T-helper 17 cell (primary cell): ENCODE results near the gene NTN4. TPM values are rescaled to one million over a fixed set of nuclear protein-coding genes. Genes with fewer than 3 reads are reported as not detected.
"Not testable (repeated sequence)": the region's sequence is repeated elsewhere in the genome, so short reads cannot be mapped to it uniquely, and the experiment has no call there.

ENCODE experiments used
- ATAC-seq: fragments of 150-1000 bp; cut with Tn5 transposase; 2 replicates; pipeline ENCODE4 v1.10.0; 2021; ENCODE audit warnings: mild to moderate bottlenecking, moderate library complexity
- DNase-seq, 3 donors: peaks; one replicate each; pipeline versions ENCODE4 v3.0.0 to v3.0.0-alpha.2; 2020 to 2021
- H3K9me3 ChIP-seq: one replicate; pipeline ENCODE4 v1.7.0; 2013; ENCODE audit warnings: low read length, mild to moderate bottlenecking; ENCODE audit not compliant: control insufficient read depth, poor library complexity, severe bottlenecking
- H3K27ac Mint-ChIP-seq: one replicate; pipeline ENCODE4 v1.8.0; 2022; ENCODE audit warnings: mild to moderate bottlenecking, moderate library complexity, mixed read lengths
- H3K27me3 Mint-ChIP-seq: one replicate; pipeline ENCODE4 v1.8.0; 2022; ENCODE audit warnings: mixed read lengths
- H3K36me3 Mint-ChIP-seq: one replicate; pipeline ENCODE4 v1.8.0; 2022; ENCODE audit warnings: low read depth, mixed read lengths
- H3K4me1 Mint-ChIP-seq: one replicate; pipeline ENCODE4 v1.8.0; 2022; ENCODE audit warnings: mild to moderate bottlenecking, mixed read lengths
- H3K4me3 Mint-ChIP-seq: one replicate; pipeline ENCODE4 v1.8.0; 2022; ENCODE audit warnings: mild to moderate bottlenecking, moderate library complexity, mixed read lengths
- total RNA-seq, 4 donors: library from RNA in 2 of 4; stranded (reverse) in 2 of 4; gene quantifications; one replicate each; pipeline ENCODE4 v1.2.3 and lab custom pipeline; 2022 to 2026

The NTN4 gene
- total RNA-seq, 2 donors from 2014 or later = 4.8 to 7.6 TPM

DNA sequence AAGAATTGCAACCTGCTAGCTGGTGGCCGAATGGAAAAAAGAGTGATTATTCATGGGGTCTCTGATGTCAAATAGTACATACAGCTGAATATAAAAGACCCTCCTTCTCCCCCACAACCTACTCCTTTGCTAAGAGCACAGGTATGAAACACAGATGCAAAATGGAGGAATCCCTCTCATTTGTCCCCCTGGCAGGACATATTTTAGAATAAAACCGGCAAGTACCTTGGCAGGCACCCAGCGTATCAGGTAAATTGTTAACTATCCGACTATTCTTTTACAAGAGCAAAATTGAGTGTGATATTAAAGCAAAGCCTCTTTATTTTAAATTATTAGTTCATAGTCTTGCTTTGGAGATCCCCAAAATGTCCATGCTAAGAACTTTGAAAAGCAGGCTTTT is 165.6 kb downstream of the NTN4 start:
- Mint-ChIP-seq H3K4me3 (no peak overlapping the region), H3K4me1 (peaks cover 3% of the 10 kb centered on the region), H3K27ac (no peak overlapping the region), H3K27me3 (peaks cover 4% of the 10 kb centered on the region), H3K36me3 (no peaks in the 10 kb centered on the region)
- no peak for DNase-seq
- ATAC-seq = no peak
- no peaks in the 10 kb centered on the region for H3K9me3 ChIP-seq

DNA sequence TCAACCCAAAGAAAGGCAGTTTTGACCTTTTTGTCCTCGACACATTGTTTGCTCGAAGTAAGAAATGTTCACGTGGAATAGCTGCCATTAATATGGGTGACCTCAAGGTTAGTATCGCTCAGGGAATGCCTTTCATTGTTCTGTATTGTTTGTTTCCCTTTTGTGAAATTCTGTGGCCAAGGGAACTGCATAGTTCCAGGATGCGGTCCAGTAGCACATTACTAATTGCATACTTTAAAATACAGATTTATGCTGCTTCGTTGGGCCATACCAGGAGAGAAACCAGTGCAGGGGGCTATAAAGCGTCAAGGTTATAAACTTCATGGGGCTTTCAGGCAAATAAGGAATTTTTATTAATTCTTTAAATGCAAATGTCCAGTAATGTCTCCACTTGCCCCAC is 166.0 kb downstream of the NTN4 start:
- Mint-ChIP-seq H3K4me3 (no peak overlapping the region), H3K4me1 (peaks cover 3% of the 10 kb centered on the region), H3K27me3 (peaks cover 4% of the 10 kb centered on the region), H3K27ac (no peak overlapping the region), H3K36me3 (no peaks in the 10 kb centered on the region)
- H3K9me3 ChIP-seq = no peaks in the 10 kb centered on the region
- ATAC-seq = no peak
- DNase-seq = no peak

GRCh38 chr12:95623554-95624170 is 166.9 kb downstream of the NTN4 start:
- peak; percentile 69 for ATAC-seq
- Mint-ChIP-seq H3K27me3 (peaks cover 4% of the 10 kb centered on the region), H3K36me3 (no peaks in the 10 kb centered on the region), H3K27ac (no peak overlapping the region), H3K4me1 (peaks cover 3% of the 10 kb centered on the region), H3K4me3 (no peak overlapping the region)
- DNase-seq = peak; percentile 16 to 25 (median 19)
- no peaks in the 10 kb centered on the region for H3K9me3 ChIP-seq

DNA sequence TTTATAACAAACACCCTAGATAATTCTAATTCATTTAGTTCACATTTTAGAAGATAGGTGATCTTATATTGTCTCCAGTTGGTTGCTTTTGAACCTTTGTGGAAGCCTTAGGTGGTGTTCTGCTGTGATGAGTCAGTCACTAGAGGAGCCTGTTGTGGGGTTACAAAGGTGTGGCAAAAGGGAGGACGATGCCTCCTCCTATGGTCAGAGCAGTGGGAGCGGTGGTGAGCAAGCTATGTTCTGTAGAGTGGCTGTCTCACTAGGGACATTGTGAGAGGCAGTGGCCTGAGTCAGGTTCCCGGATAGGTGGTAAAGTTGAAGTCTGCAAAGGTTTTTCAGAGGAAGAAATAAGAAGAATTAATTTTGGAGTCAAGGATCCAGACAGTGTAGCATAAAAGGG is 167.7 kb downstream of the NTN4 start:
- ATAC-seq (no peak), DNase-seq (no peak)
- H3K27ac Mint-ChIP-seq = no peak overlapping the region
- H3K9me3 ChIP-seq = no peaks in the 10 kb centered on the region
- peaks cover 3% of the 10 kb centered on the region for H3K4me1 Mint-ChIP-seq
- H3K4me3 Mint-ChIP-seq = no peak overlapping the region
- H3K27me3 Mint-ChIP-seq = peaks cover 4% of the 10 kb centered on the region
- no peaks in the 10 kb centered on the region for H3K36me3 Mint-ChIP-seq

DNA sequence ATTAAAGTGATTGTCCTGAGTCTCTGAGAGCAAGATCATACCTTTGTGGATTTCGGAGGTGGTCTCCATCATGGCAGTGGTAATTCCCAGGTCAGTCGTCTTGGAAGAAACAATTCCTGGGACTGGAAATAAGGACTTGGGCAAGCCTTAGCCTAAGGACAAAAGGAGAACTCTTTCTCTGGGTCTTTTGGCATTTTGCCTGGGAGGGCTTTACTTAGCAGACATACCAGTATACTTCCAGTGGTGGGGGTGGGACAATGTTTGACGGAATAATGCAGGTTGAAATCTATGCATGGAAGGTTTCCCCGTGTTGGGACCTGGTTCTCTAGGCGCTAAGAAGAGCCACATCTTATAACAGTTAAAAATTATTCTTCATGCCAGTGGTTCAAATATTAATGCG is 168.8 kb downstream of the NTN4 start:
- peaks cover 3% of the 10 kb centered on the region for H3K4me1 Mint-ChIP-seq
- no peak for ATAC-seq
- no peak overlapping the region for H3K27ac Mint-ChIP-seq
- no peaks in the 10 kb centered on the region for H3K36me3 Mint-ChIP-seq
- H3K27me3 Mint-ChIP-seq = peaks cover 4% of the 10 kb centered on the region
- no peak overlapping the region for H3K4me3 Mint-ChIP-seq
- no peak for DNase-seq
- H3K9me3 ChIP-seq = no peaks in the 10 kb centered on the region

- H3K9me3 ChIP-seq = no peaks in the 10 kb centered on the region
- Mint-ChIP-seq H3K27me3 (peaks cover 4% of the 10 kb centered on the region), H3K4me3 (no peak overlapping the region), H3K27ac (no peak overlapping the region), H3K4me1 (peaks cover 3% of the 10 kb centered on the region), H3K36me3 (no peaks in the 10 kb centered on the region)
- ATAC-seq = no peak
- no peak for DNase-seq
Observed at GRCh38 chr12:95620171-95620570, 170.4 kb downstream of the NTN4 start.

- DNase-seq, H3K4me3 Mint-ChIP-seq, ATAC-seq, H3K27ac Mint-ChIP-seq, H3K4me1 Mint-ChIP-seq, H3K36me3 Mint-ChIP-seq, H3K9me3 ChIP-seq, H3K27me3 Mint-ChIP-seq: not testable (repeated sequence)
Observed at GRCh38 chr12:95616470-95616869, 174.1 kb downstream of the NTN4 start.

GRCh38 chr12:95615749-95616148 is 174.8 kb downstream of the NTN4 start:
- H3K9me3 ChIP-seq = no peaks in the 10 kb centered on the region
- peaks cover 12% of the 10 kb centered on the region for H3K27me3 Mint-ChIP-seq
- DNase-seq = no peak
- H3K4me3 Mint-ChIP-seq = no peak overlapping the region
- H3K36me3 Mint-ChIP-seq = no peaks in the 10 kb centered on the region
- ATAC-seq = no peak
- H3K4me1 Mint-ChIP-seq = no peaks in the 10 kb centered on the region
- no peak overlapping the region for H3K27ac Mint-ChIP-seq

DNA sequence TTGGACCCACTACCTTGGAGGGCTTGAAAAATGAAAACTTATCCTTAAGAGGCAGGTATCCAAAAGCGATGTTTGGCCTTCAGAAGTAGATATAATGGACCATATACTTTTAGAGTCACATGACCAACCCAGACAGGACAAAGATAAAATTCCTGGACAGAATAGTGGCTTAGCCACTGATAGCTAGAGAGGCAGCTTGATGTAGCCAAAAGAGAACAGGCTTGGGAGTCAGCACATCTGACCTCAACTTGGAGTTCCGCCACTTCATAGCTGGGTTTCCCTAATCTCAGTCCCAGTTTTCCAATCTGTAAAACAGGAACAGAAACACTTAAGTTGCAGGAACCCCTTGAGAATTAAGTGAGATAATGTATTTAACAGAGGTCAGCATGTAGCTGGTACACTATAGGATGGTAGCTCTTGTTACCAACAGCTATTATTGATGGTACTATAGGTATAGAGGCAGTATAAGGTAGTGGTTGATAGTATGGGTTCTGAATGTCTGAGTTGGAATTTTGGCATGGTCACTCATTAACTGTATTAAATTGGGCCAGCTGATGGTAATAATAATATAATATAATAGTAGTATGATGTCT is 176.1 kb downstream of the NTN4 start:
- no peak overlapping the region for H3K27ac Mint-ChIP-seq
- H3K9me3 ChIP-seq = no peaks in the 10 kb centered on the region
- H3K27me3 Mint-ChIP-seq = peaks cover 12% of the 10 kb centered on the region

DNA sequence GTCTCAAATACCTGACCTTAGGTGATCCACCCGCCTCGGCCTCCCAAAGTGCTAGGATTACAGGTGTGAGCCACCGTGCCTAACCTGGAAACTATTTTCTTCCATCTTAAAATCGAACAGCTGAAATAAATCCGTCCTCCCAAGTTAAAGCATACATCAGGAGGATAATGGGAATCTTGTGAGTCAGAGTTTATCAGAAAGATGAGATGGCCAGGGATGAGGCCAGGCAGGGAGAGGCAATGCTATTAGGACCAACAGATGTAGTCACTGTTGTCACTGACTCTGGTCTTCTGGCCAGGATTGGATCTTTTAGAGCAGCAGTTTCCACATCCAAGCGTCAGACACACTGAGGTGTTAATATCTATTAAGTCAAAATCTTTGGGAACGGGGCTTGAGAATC is 177.5 kb downstream of the NTN4 start:
- no peaks in the 10 kb centered on the region for H3K36me3 Mint-ChIP-seq
- H3K4me1 Mint-ChIP-seq = no peaks in the 10 kb centered on the region
- ATAC-seq (no peak), DNase-seq (no peak)
- peaks cover 18% of the 10 kb centered on the region for H3K27me3 Mint-ChIP-seq
- H3K4me3 Mint-ChIP-seq = no peak overlapping the region
- H3K27ac Mint-ChIP-seq = no peak overlapping the region
- H3K9me3 ChIP-seq = no peaks in the 10 kb centered on the region

More for the DNA sequence above, 176.1 kb downstream of the NTN4 start:
- Mint-ChIP-seq H3K4me1 (no peaks in the 10 kb centered on the region), H3K4me3 (no peak overlapping the region), H3K36me3 (no peaks in the 10 kb centered on the region)
- no peak for DNase-seq
- ATAC-seq = no peak

DNA sequence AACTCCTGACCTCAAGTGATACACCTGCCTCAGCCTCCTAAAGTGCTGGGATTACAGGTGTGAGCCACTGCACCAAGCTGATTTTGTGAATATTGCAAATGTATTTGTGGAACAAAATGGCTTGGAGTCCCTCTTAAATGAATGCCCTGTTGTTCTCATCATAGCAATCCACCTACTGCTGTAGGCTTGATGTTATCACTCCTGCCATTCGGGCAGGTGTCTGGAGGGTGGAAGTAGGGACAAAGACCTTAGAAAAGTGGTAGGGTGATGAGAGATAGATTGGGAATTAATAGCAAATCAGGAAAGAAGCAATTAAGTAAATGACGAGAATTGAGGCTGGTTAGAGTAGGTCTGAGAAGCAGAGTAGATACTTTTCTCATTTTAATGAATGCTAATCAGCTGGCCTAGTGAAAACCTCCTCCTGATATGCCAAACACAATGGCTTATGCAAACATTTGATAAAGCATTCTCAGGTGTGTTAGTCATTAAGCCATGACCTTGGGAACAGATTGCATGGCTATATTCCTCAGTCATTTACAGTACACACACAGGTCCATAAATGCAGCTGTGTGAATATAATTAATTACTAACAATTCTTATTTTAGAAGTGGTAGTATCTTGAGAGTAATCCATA is 178.8 kb downstream of the NTN4 start:
- no peaks in the 10 kb centered on the region for H3K36me3 Mint-ChIP-seq
- H3K27ac Mint-ChIP-seq = no peak overlapping the region
- DNase-seq = no peak
- no peak overlapping the region for H3K4me3 Mint-ChIP-seq
- no peaks in the 10 kb centered on the region for H3K4me1 Mint-ChIP-seq
- H3K27me3 Mint-ChIP-seq = peaks cover 18% of the 10 kb centered on the region
- no peak for ATAC-seq
- H3K9me3 ChIP-seq = no peaks in the 10 kb centered on the region

GRCh38 chr12:95608252-95609033 is 182.1 kb downstream of the NTN4 start:
- H3K4me1 Mint-ChIP-seq = peaks cover 3% of the 10 kb centered on the region
- H3K27me3 Mint-ChIP-seq = peaks cover 39% of the 10 kb centered on the region
- no peak overlapping the region for H3K4me3 Mint-ChIP-seq
- no peak overlapping the region for H3K27ac Mint-ChIP-seq
- DNase-seq (no peak), ATAC-seq (no peak)
- H3K36me3 Mint-ChIP-seq = no peaks in the 10 kb centered on the region
- H3K9me3 ChIP-seq = no peaks in the 10 kb centered on the region
